Activated CD4-positive, alpha-beta T cell treated with anti-CD3 and anti-CD28 coated beads, Interleukin-2, Interleukin-4, amounts not matched to agents 100 ng/mL and 50 ng/mL, durations not matched to agents 16 hours and 8 hours (primary cell): Measurements from ENCODE around the gene ZNF584.
A peak's percentile ranks its signal among the peaks of the same experiment; 100 is the strongest.

ENCODE experiments used
- DNase-seq: peaks from one replicate; pipeline ENCODE4 v3.0.0-alpha.2; 2020; ENCODE audit warnings: low spot score

Gene ZNF584

GRCh38 chr19:58466089-58466759 lies 57.8 kb downstream of the ZNF584 start:
- no peak for DNase-seq

- peak; percentile 98 for DNase-seq
Measured at GRCh38 chr19:58466760-58467589, 58.5 kb downstream of the ZNF584 start, which contains the start of gene ZNF324. ZNF324 (plus strand) TSS chr19:58467080; CDS start chr19:58469186, 2,106 bp downstream.
